HK-2 (cell line): Measurements from ENCODE around the gene CELA2B.
"Not testable (repeated sequence)": the region's sequence is repeated elsewhere in the genome, so short reads cannot be mapped to it uniquely, and the experiment has no call there.

Source experiments
- DNase-seq: peaks from one replicate; pipeline ENCODE4 v3.0.0-alpha.2; 2018; ENCODE audit not compliant: unreplicated experiment

The CELA2B gene

DNA sequence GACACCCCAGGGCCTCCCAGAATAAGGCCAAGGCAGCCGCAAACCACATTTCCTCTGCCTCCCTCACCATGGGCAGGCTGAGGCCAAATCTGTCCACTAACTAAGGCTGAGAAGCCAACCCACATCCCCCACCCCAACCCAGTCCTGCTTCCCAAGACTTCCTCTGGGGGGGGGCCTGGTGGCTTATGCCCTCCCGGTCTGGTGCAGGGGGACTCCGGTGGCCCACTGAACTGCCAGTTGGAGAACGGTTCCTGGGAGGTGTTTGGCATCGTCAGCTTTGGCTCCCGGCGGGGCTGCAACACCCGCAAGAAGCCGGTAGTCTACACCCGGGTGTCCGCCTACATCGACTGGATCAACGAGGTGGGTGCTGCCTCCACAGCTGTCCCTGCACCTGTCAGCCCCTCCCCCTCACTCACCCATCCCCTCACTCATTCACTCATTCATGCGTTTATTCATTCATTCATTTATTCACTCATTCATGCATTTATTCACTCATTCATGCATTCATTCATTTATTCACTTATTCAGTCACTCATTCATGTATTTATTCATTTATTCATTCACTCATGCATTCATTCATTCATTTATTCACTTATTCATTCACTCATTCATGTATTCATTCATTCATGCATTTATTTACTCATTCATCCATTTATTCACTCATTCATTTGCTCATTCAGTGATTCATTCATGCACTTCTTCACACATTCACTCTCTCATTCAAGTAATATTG is 30.3 kb upstream of the CELA2B start:
- no peak for DNase-seq

DNA sequence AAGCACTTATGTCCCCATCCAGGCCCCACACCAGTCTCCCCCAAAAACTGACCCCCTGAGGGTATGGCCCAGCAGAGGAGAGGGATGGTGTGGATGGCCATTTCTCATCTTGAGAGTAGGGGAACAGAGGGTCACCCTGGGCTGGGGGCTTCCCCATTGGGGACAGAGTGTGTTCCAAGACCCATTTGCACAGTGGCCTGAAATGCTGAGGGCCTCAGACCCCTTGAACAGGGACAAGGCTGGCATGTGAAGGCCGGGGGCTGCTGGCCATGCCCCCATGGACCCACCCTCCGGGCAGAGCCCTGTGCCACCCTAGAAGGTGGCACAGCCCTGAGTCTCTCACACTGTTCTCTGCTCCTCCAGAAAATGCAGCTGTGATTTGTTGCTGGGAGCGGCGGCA is 29.7 kb upstream of the CELA2B start:
- DNase-seq: no peak

DNA sequence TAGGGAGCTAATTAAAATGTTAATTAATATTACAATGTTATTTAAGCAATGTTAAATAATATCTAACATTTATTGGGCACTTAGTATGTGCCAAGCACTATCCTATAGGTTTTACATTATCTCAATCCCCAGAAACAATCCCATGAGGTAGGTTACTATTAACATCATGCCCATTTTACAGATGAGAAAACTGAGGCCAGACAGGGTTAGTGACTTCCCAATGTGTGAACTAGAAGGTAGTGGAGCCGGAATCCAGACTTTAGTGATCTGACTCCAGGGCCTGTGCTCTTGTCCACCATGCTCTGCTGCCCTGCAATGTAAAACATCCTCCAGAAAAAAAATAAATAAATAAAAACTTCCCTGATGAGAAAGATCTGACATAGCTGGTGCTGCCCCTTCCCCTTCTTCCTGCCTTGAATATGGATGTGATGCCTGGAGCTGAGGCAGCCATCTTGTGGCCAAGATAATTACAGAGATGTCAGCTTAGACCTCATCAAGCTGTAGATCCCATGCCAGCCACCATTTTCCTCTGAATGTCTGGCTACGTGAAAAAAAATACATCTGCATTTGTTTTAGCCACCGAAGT is 26.9 kb upstream of the CELA2B start:
- DNase-seq: no peak

DNA sequence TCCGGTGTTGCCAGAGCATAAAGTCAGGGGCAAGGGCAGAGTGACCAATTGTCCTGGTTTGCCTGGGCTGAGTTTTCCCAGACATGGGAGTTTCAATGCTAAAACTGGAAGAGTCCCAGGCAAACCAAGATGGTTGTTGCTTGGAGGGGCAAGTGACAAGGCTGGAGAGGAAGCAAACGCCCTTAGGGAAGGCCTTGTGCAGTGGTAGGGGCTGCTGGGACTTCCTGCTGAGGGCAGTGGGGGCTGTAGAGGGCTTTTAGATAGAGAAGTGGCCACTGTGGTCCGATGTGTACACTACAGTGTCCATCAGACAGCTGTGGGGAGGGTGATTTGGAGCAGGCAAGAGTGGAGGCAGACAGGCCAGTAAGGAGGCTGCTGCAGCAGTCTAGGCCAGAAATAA is 26.3 kb upstream of the CELA2B start:
- no peak for DNase-seq

DNA sequence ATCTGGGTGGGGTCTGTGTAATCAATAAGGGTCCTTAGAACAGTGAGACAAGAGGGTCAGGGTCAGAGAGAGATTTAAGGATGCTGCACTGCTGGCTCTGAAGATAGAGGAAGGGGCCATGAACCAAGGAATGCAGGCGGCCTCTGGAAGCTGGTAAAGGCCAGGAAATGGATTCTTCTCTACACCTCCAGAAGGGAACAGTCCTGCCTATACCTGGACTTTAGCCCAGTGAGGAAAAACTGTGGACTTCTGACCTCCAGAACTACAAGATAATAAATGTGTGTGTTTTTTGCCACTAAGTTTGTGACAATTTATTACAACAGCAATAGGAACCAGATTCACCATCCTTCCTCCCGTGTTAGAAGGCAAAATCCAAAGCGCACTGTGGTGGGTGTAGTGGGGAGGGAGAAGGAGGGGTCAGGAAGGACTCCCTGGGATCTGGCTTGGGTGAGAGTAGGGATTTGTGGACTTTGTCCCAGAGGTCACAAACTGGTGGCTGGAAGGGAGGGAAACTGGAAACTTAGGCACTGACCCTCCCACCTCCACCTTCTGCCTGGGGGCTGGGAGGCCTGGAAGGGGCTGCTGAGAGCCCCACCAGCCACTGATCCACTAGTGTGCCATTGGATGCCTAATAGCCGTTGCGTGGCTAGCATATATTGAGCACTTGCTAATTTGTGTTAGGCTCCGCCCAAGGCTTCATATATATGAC is 24.7 kb upstream of the CELA2B start:
- no peak for DNase-seq

DNA sequence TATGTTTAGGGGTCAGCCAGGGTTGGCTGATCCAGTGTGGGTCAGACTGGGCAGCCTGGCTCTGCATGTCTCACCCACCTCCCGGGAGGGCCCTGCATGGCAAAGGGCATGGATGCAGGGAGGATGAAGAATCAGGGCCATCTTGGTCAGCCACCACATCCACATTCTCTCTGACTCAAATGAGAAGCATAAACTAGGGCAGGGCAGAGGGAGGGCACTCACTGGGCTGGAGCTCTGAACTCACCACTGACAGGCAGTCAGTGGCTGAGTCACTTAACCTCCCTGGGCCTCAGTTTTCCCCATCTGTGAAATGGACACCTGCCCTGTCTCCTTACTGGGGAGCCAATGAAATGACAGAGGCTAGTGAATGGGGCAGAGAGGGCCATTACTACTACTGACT is 23.7 kb upstream of the CELA2B start:
- no peak for DNase-seq

DNA sequence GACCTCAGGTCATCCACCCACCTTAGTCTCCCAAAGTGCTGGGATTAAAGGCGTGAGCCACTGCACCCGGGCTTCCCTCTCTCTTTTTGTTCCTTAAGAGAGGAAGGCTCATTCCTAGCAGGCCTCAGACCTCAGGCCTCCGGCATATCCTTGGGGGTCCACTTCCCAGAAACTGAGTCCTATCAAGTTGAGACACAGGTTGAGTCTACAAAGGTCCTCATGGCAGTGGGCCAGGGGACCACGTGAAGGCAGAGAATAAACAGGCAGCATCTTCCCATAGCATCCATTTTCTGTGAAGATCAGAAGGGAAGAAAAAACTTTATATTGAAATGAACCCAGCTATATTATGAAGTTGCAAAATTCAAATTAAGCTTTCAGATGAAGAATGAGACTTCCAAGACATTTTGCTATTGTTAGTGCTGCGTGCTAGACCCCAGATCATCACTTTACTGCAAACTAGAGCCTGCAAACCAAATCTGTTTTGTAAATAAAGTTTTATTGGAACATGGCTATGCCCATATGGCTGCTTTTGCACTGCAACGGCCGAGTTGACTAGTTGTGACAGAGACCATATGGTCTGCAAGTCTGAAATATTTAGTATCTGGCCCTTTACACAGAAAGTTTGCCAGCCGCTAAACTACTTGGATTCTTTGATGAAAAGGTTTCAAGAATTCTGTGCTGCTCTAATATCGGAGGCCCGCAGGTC is 22.9 kb upstream of the CELA2B start:
- no peak for DNase-seq

DNA sequence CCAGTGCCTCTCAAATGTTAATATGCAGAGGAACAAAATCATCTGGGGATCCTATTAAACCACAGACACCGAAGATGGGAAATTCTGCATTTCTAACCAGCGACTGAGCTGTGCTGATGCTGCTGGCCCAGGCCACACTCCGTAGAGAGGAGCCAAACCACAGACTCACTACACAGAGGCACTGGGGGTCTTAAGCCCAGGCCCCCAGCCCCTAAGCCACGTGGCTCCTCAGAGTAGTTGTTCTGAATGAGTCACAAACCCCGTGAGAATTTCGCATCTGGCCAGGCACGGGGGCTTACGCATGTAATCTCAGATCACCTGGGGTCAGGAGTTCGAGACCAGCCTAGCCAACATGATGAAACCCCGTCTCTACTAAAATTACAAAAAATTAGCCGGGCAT is 22.2 kb upstream of the CELA2B start:
- no peak for DNase-seq

DNA sequence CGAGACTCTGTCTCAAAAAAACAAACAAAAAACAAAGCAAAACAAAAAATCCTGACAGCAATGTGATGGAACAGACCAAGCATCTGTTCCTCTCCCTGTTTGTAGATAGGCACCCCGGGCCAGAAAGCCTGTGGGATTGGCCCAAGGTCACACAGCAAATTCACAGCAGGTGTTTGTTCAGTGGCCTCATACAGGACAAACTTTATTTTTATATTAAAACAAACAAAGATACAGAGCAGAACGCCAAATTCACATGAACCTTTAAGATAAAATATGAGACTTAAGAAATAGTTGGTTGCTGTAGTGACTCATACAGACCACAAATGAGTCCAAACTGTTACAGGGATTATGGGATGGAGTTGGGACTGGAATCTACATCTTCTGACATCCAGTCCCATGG is 21.6 kb upstream of the CELA2B start:
- DNase-seq: no peak

DNA sequence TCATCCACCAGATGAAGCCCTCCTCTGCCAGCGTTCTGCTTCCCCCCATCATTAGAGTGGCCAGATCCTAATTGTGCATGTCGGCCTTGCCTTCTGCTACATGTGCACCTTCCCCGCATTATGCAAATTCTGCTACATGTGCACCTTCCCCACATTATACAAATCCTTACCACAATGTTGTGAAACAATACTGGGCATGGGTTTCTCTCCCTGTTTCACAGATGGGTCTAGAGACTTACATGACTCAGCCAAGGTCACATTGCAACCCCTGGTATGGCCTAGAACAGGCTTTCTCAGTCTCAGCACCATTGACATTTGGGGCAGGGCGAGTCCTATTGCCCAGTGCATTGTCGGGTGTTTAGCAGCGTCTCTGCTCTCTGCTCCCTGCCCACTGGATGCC is 20.4 kb upstream of the CELA2B start:
- DNase-seq: no peak

DNA sequence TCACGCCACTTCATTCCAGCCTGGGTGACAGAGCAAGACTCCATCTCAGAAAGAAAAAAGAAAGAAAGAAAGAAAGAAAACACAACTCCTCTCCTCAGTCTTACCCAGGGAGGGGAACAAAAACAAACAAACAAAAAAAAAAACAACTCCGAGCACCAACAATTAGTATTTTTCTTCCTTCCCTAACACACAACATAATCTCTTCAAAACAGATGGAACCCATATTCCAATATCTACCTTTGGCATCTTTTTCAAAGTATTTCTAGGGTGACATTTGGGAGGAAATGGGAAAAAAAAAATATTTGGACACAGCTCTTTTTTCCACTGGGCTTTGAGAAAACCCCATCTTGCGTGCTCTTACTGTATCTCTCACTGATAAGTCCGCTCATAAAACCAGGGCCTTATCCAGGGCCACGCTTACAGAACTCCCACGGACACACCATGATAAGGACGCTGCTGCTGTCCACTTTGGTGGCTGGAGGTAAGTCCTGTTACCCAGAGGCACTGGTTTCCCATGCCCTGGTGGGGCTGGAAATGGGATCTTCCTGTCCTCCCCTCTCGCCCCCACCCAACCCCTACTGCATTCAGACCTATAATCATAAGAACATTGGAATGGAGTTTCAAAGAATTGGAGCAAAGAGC is 19.5 kb upstream of the CELA2B start, which contains the start of gene CELA2A:
Gene CELA2A, plus strand, starts transcription at position 420 of the 642 bp plus-strand sequence. Its CDS starts 22 bp downstream, at position 442.
- DNase-seq: no peak

DNA sequence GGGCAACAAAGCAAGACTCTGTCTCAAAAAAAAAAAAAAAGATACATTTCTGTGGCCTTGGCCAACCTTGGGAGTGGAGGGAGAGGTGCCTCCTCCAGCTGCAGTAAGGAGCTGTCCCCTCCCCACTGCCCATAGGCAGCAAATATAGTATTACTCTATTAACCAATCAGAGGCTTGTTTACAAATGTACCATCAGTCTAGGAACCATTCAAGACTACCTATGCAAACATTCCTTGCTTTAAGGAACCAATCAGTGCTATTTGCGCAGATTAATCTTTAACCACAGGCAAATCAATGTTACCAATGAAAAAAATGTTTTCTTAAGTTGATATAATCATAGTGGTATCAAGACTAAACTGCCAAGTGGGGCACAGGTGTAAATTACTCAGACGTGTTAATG is 18.3 kb upstream of the CELA2B start:
- no peak for DNase-seq

DNA sequence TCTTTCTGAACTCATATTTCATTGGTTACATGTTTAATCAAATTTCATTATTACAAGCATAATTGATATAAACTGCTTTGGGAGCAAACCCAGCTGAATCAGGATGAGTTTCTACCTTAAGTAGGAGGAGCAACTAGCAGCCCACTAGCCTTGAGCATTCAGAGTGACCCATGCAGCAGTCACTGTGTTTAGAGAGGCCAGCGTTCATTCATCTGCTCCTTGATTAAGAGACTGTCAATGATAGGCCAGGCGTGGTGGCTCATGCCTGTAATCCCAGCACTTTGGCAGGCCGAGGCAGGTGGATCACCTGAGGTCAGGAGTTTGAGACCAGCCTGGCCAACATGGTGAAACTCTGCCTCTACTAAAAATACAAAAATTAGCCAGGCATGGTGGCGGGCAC is 17.5 kb upstream of the CELA2B start:
- not testable (repeated sequence) for DNase-seq

DNA sequence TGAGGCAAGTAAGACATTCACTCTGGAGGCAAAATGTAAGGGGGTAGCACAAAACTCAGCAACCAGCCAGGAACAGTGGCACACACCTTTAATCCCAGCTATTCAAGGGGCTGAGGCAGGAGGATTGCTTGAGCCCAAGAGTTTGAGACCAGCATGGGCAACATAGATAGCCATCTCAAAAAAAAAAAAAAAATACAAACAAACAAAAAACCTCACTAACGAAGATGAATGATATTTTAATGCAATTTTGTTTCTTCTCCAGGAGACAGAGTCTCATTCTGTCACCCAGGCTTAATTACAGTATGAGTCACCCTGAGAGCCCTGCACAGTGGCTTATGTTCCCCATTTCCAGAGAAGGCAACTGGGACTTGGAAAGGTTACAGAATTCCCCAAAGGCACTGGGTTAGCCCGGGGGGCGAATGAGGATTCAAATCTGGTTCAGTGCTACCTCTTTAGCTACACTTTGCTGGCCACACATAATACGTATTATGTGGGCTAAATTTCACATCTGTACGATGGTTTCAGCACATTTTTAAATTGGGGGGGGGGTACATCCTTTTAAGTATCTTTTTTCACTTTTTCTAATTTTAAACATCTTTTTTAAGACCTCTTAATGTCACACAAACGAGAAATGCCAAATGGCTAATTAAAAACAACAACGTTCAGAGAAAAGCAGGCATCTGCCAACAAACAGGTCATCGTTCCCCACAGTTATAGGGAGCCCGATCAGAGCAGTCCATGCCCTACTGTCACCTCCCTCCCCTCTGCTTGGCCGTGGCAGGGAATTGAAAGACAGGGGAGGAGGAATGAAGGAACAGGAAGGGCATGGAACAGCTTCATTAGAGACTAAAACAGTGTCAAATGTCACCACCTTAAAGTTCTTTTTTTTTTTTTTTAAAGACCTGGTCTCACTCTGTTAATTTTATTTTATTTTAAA is 15.9 kb upstream of the CELA2B start:
- DNase-seq: no peak

DNA sequence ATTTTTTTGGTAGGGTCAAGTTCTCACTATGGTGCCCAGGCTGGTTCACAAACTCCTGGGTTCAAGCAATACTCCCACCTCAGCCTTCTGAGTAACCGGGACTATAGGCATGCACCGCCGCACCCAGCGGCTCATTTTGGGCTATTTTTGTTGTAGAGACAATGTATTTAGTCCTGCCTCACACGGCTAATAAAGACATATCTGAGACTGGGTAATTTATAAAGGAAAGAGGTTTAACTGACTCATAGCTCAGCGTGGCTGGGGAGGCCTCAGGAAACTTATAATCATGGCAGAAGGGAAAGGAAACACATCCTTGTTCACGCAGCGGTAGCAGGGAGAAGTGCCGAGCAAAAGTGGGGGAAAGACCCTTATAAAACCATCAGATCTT is 15.2 kb upstream of the CELA2B start:
- DNase-seq: no peak

DNA sequence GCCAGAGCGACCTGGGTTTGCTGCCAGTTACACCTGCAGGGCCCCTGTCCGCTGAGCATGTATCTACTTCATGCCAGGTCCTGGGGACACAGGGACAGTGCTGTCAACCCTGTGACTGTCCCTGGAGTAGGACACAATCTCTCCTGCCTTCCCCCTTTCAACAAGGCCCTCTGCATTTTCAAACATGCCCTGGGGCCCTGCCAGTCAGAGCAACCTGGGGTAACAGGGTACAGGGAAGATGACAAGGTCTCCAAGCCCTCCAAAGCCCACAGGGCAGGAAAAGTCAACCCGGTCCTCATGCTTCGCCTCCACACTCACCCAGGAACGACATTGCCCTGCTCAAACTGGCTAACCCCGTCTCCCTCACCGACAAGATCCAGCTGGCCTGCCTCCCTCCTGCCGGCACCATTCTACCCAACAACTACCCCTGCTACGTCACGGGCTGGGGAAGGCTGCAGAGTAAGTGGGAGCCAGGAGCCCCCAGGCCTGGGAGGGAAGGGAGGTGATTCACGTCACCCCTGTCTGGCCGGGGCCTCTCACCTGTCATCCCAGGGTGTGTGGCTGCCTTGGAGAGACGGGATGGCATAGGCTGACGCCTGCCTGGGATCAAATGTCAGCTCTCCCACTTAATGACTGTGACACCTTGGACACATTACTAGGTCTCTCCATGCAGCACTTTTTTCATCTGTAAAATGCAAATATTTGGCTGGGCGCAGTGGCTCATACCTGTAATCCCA is 12.7 kb upstream of the CELA2B start:
- not testable (repeated sequence) for DNase-seq

DNA sequence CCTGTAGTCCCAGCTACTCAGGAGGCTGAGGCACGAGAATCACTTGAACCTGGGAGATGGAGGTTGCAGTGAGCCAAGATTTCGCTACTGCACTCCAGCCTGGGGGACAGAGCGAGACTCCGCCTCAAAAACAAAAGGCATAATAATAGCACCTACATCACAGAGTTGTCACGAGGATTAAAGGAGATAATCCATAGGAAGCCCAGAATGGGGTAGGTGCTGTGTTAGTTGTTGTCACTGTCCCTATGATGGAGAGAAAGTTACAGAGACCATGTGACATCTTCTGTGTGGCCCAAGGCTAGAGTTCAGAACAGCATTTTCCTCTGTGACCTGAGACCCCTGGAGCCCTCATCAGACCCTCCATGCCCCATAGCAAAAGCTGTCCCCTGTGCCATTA is 12.0 kb upstream of the CELA2B start:
- not testable (repeated sequence) for DNase-seq

DNA sequence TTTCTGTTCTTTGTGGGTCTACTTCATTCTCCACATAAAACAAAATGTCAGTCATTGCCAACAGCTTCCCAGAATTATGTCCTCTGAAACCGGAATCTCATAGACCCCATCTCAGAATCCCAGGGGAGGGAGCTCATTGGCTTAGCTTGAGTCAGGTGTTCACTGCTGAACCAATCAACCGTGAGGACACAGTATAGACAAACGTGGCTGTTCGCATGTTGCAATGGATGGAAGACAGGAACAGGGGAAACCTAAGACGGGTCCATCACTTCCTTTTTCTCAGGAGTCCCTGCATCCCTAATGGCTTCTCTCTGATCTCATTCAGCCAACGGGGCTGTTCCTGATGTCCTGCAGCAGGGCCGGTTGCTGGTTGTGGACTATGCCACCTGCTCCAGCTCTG is 10.2 kb upstream of the CELA2B start:
- no peak for DNase-seq

DNA sequence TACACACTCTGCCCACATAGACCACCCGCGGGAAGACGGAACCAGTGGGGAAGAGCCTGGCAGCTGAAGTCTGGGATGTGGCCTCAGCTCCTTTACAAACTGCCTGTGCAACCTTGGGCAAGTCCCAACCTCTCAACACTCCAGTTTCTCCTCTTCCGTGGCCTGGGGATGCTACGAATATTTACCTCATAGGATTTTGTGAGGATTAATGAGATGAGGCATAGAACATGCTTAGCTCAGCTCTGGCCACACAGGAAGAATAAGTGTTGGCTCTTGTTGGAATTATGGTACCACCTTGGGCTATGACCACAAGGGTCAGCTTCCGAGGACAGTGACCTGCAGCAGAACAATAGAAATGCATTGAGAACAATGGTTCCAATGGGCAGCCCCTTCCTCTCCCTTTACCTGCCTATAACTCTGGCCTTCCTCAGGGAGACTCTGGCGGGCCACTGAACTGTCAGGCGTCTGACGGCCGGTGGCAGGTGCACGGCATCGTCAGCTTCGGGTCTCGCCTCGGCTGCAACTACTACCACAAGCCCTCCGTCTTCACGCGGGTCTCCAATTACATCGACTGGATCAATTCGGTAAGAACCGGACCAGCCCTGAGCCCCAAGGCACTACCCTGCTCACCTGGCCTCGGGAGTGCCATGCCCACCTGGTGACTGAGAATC is 8.8 kb upstream of the CELA2B start:
- not testable (repeated sequence) for DNase-seq

DNA sequence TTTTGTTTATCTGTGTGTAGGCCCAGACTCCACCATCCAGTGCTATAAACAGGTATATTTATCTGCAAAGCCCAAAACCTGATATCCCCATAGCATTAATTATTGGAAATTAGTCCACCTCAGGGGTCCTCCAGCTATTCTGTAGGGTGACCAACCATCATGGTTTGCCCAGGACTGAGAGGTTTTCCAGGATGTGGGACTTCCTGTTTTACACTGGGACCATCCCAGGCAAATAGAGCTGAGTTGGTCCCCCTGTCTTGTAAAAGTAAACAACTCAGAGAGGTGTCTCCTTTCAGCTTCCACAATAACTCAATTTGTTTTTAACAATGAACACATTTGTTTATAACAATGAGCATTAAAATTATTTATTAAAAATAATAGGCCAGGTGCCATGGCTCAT is 7.8 kb upstream of the CELA2B start:
- DNase-seq: no peak
